Activated CD8-positive, alpha-beta memory T cell treated with anti-CD3 and anti-CD28 coated beads for 1 hour (primary cell): ENCODE data around the gene DDX41.

ENCODE experiments used
- DNase-seq, 2 donors: peaks; one replicate each; pipeline ENCODE4 v3.0.0-alpha.2; 2020; ENCODE audit warnings: low read depth in 1 of 2; ENCODE audit errors: extremely low read depth in 1 of 2

The DDX41 gene

DNA sequence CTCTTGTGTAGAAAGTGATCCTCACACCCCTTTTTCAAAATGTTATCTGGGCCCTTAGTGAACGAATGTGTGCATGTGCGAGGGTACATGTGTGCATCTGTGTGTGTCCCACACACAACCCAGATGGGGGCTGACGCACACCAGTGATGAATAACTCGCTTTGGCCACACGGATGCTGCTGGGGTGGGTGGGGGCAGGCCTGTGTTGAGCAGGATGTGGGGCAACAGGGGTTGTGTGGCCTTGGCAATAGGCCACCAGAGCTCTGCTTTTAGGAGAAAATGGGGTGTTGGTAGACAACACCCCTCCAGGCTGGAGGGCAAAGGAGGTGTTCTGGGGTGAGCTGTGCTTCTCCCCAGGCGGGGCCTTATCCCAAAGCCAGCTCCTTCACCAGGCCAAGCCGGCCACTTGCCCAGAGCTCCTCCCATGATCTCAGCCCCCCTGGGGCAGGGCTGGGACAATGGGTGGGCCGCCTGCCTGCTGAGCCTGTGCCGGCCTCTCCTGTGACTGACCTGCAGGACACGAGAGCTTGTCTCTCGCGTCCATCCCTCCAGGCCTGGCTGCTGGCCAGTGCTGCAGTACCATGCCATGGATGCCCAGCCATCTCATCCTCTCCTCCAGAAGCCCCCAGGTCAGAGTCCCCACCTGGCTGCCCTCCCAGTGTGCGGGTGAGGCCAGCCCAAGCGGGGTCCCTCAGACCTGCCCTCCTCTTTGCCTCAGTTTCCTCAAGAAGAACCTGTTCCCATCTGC, 45.0 kb downstream of the DDX41 start:
- no peak for DNase-seq

DNA sequence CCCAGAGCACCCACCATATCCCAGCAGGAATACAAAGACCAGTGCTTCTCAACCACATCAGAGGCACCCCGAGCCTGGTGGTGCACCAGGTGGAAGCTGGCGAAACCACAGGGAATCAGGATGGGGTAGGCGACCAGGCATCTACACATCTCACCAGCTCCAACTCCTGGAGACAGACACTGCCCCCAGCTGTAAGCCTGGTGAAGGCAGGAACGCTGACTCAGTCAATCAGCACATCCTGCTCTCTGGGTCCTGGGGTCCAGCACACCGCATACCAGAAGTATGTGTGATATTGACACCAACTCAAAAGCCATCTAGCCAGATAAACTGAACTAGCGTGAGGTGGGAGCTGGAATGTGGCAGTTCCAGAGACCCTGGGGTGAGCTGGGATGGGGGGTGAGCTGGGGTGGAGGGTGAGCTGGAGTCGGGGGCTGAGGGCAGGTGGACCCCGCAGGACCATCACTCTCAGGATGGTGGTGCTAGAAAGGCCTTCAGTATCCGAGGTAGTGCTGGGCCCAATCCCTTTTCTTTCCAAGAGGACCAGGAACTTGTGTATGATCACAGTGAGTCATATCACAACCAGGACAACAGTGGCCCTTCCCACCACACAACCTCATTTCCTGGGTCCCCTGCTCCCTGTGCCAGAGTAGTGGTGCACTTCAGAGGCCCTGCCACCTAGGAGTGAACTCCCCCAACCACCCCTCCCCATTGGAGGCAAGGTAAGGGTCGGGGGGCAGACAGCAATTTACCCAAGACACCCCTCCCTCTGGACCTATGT, 45.8 kb downstream of the DDX41 start:
- DNase-seq = no peak

DNA sequence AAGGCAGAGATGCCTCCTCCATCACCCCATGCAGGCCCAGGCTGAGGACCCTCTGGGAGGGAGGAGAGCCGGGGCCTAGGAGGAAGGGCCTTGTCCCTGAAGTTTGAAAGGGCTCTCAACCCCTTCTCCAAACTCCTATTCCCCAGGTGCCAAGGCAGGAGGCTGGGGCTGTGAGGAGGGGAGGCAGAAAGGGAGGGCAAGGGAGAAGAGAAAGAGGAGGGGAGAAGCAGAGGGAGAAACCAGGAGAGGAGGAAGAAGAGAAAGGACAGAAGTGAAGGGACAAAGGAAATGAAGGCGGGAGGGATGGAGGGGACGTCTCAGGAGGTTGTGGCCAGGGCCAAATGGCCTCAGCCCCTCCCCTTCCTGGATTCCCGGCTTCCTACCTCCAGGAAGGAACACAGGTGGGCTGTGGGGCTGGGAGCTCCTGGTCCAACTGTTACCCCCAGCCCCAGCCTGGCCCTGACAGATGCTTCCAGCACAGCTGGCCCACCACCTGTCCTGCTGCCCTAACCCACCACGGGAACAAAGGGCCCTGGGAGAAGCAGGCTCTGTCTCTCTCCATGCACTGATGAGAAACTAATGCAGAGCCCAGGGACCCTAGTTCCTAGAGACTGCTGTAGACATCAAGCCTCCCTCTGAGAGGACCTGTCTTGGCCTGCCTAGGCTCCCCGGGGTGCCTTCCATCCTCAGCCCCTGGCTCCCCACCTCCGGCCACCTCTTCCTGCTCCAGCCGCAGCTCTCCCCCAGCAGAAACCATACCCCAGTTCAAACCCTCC, 46.8 kb downstream of the DDX41 start:
- no peak for DNase-seq

DNA sequence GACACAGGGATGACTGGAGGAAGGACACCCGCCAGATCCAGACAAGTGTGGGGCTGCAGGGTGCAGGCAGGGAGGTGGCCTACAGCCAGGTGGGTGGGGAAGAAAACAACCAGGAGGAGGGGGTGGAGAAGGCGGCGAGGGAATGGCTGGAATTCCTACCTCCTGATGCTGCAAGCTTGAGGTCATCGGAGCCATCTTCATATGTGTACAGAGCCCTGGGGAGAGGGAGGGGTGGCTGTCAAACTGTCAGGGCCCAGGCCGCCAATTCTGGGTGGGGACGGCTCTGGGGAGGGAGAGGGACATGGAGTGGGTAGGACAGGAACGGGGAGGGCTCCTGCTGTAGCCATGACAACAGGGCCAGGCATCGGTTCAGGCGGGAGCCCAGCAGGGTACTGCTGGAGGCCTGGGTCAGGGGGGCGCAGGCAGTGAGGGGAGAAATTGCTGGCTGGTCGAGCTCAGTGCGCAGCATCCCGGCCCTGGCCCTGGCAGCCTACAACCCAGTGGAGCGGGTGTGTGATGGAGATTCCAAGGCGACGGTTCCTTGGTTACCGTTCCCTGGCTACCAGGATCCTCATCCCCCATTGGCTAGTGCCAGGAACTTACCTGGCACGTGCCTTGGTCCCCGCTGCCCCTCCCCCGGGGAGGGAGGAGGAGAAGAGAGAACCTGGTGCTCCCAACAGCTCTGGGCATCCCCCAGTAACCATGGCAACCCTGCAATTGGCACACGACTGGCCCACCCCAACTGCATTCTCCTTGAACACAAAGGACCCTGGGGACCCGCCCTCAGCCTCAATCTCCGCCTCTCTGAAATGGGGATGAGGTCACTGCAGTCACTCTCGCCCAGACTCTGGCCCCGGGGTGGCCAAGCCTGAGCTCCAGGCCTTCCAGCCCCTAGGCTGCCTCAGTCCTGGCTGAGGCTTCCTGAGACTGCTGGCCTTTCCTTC, 47.8 kb downstream of the DDX41 start:
- no peak for DNase-seq

DNA sequence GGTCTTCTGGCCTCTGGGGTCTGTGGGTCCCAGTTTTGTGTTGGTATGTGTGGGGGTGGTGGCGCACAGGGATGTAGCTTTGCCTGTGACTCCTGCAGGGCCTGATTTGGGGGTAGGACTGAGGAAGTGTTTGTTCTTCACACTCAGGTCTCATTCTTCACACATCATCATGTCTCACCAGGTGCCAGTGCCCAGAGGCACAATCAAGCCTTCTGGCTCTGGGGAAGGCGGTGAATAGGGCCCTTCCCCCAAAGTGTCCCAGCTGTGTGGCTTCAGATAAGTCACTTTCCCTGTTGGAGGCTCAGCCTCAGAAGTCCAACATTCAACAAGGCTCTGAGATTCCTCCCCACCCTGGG, 48.5 kb downstream of the DDX41 start:
- DNase-seq = no peak

DNA sequence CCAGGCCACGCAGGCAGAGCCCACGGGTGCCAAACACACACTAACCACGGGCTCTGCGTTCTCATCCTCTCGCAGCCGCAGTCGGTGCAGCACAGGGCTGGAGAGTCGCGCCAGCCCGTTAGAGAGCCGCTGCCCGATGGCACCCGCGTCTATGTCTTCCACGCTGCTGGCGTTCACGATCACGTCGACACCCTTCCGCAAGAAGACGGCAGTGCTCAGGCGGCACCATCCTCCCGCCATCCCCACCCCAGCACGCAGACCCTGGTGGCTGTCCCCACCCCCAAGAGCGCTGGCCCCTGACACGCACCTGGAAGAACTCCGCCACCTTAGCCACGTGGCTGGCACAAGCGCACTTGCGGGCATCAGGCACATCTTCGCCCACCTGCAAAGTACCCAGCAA, 49.3 kb downstream of the DDX41 start:
- no peak for DNase-seq

DNA sequence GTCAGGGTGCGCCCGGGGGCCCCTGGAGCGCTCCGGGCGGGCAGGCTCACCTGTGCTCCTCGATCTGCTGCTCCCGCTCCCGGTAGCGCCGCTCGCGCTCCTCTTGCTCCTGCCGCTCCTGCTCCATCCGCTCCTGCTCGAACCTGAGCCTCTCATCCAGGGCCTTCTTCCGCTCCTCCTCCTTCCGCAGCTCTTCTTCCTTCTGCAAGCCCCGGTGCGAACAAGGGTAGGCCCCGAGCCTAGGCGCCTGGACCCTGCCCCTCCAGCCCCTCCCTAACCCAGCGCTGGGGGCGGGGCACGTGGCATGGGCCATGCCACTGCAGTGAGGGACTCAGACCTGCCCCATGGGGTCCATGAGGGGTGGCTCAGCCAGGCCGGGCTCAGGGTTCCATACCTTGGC, 49.9 kb downstream of the DDX41 start:
- no peak for DNase-seq

DNA sequence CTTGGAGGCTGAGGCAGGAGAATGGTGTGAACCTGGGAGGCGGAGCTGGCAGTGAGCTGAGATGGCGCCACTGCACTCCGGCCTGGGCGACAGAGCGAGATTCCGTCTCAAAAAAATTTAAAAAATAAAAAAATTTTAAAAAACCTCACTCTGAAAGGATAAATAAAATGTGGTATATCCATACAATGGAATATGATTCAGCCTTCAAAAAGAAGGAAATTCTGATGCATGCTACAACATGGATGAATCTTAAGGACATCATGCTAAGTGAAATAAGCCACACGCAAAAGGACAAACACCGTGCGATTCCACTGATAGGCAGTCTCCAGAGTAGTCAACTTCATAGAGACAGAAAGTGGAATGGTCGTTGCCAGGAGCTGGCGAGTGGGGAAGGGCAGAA, 51.7 kb downstream of the DDX41 start:
- DNase-seq = no peak

DNA sequence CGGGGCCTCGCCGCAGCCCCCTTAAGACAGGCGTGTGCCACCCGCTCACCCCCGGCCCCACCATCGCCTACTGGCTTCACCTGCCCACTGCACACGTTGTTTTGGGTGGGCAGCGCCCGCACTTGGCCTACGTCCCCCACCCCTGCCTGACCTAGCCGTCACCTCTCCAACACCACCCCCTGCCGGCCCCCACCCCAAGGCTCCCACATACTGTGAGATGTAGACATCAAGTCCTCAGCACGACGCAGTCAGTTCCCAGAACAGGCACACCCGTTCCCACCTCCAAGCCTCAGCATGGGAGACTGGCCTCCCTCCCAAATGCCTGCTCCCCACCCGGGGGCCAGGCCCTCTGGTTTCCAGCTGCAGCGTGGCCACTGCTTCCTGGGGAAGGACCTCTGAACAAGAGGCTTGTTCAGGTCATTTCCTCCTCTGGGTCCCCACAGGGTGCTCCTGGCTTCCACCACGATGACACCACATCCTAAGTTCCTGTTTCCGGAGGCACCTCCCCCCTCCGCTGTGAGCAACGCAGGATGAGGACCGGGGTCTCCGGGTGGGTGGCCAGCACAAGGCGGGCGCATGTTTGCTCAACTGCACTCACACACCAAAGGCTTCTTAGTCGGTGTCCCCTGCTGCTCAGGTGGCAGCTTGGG, 54.6 kb downstream of the DDX41 start:
- no peak for DNase-seq
